ENCODE measurements around the gene LRRC4C. TPM values are rescaled to one million over a fixed set of nuclear protein-coding genes. Genes with fewer than 3 reads are reported as not detected.

LRRC4C gene
- total RNA-seq, 1 experiment from 2014 or later: not detected

GRCh38 chr11:40294349-40294735, 1165.1 kb downstream of the LRRC4C start:
- no TSS peak for BruUV-seq (replicated peaks)
- Mint-ChIP-seq H3K4me3 (ENCODE audit: low read depth, unreplicated experiment) (peak overlapping the region; percentile 52), H3K27ac (ENCODE audit: unreplicated experiment) (no peak overlapping the region), H3K4me1 (ENCODE audit: low read depth, unreplicated experiment) (no peaks in the 10 kb centered on the region), H3K36me3 (ENCODE audit: insufficient read depth, unreplicated experiment) (no peaks in the 10 kb centered on the region), H3K27me3 (ENCODE audit: unreplicated experiment) (no peaks in the 10 kb centered on the region), H3K9me3 (ENCODE audit: low read depth, unreplicated experiment) (no peaks in the 10 kb centered on the region)
- intact Hi-C loops (cut with micrococcal nuclease; ENCODE audit: unreplicated experiment): no loop called here
- CTCF ChIA-PET: interaction anchor here (0.9 kb wide), 1 partner anchor 20 kb away, joined by 3 read pairs; no protein-coding TSS in a partner anchor
- no peak for DNase-seq
- TF ChIP-seq CTCF (IDR thresholded peaks at IDR 0.05; ENCODE audit: unreplicated experiment): no peak

GRCh38 chr11:40293655-40294348, 1165.7 kb downstream of the LRRC4C start:
- Mint-ChIP-seq H3K27me3 (ENCODE audit: unreplicated experiment) (no peaks in the 10 kb centered on the region), H3K4me1 (ENCODE audit: low read depth, unreplicated experiment) (no peaks in the 10 kb centered on the region), H3K36me3 (ENCODE audit: insufficient read depth, unreplicated experiment) (no peaks in the 10 kb centered on the region), H3K9me3 (ENCODE audit: low read depth, unreplicated experiment) (no peaks in the 10 kb centered on the region), H3K27ac (ENCODE audit: unreplicated experiment) (no peak overlapping the region), H3K4me3 (ENCODE audit: low read depth, unreplicated experiment) (peak overlapping the region; percentile 52)
- CTCF ChIA-PET: interaction anchor here (0.9 kb wide), 1 partner anchor 19 kb away, joined by 3 read pairs; no protein-coding TSS in a partner anchor
- no peak for TF ChIP-seq CTCF (IDR thresholded peaks at IDR 0.05; ENCODE audit: unreplicated experiment)
- no TSS peak for BruUV-seq (replicated peaks)
- peak; percentile 20 for DNase-seq
- intact Hi-C loops (cut with micrococcal nuclease; ENCODE audit: unreplicated experiment): no loop called here

GRCh38 chr11:40292721-40293508, 1166.5 kb downstream of the LRRC4C start:
- no peak for TF ChIP-seq CTCF (IDR thresholded peaks at IDR 0.05; ENCODE audit: unreplicated experiment)
- no peak overlapping the region for H3K27ac Mint-ChIP-seq (ENCODE audit: unreplicated experiment)
- H3K4me3 Mint-ChIP-seq (ENCODE audit: low read depth, unreplicated experiment): peak overlapping the region; percentile 52
- no peaks in the 10 kb centered on the region for H3K36me3 Mint-ChIP-seq (ENCODE audit: insufficient read depth, unreplicated experiment)
- intact Hi-C loops (cut with micrococcal nuclease; ENCODE audit: unreplicated experiment): no loop called here
- BruUV-seq (replicated peaks): no TSS peak
- no peaks in the 10 kb centered on the region for H3K9me3 Mint-ChIP-seq (ENCODE audit: low read depth, unreplicated experiment)
- no peaks in the 10 kb centered on the region for H3K4me1 Mint-ChIP-seq (ENCODE audit: low read depth, unreplicated experiment)
- CTCF ChIA-PET: no interaction called here
- DNase-seq: no peak
- no peaks in the 10 kb centered on the region for H3K27me3 Mint-ChIP-seq (ENCODE audit: unreplicated experiment)

- no peak for TF ChIP-seq CTCF (IDR thresholded peaks at IDR 0.05; ENCODE audit: unreplicated experiment)
- H3K36me3 Mint-ChIP-seq (ENCODE audit: insufficient read depth, unreplicated experiment): no peaks in the 10 kb centered on the region
- no peak for DNase-seq
- no peaks in the 10 kb centered on the region for H3K27me3 Mint-ChIP-seq (ENCODE audit: unreplicated experiment)
- no peak overlapping the region for H3K4me3 Mint-ChIP-seq (ENCODE audit: low read depth, unreplicated experiment)
- no TSS peak for BruUV-seq (replicated peaks)
- CTCF ChIA-PET: no interaction called here
- H3K4me1 Mint-ChIP-seq (ENCODE audit: low read depth, unreplicated experiment): no peaks in the 10 kb centered on the region
- intact Hi-C loops (cut with micrococcal nuclease; ENCODE audit: unreplicated experiment): no loop called here
- H3K9me3 Mint-ChIP-seq (ENCODE audit: low read depth, unreplicated experiment): no peaks in the 10 kb centered on the region
- no peak overlapping the region for H3K27ac Mint-ChIP-seq (ENCODE audit: unreplicated experiment)
These were observed 1167.7 kb downstream of the LRRC4C start for GRCh38 chr11:40291741-40292140.
